ENCODE measurements around the gene C1orf198.

C1orf198 gene

GRCh38 chr1:230902349-230902923, 34.1 kb upstream of the C1orf198 start:
- Histone ChIP-seq H3K4me1 (ENCODE audit: control insufficient read depth, insufficient read depth, low read length) (no peaks in the 10 kb centered on the region), H3K9ac (ENCODE audit: low read depth, low read length) (no peak overlapping the region), H3K27me3 (ENCODE audit: control insufficient read depth, insufficient read depth, low read length) (no peaks in the 10 kb centered on the region), H3K36me3 (ENCODE audit: control insufficient read depth, insufficient read depth, low read length) (no peaks in the 10 kb centered on the region), H3K9me3 (ENCODE audit: control insufficient read depth, insufficient read depth, low read length) (no peaks in the 10 kb centered on the region), H3K4me3 (ENCODE audit: low read depth, low read length) (no peak overlapping the region)

GRCh38 chr1:230901671-230902070, 33.4 kb upstream of the C1orf198 start:
- Histone ChIP-seq H3K9me3 (ENCODE audit: control insufficient read depth, insufficient read depth, low read length) (no peaks in the 10 kb centered on the region), H3K9ac (ENCODE audit: low read depth, low read length) (no peak overlapping the region), H3K4me3 (ENCODE audit: low read depth, low read length) (no peak overlapping the region), H3K36me3 (ENCODE audit: control insufficient read depth, insufficient read depth, low read length) (no peaks in the 10 kb centered on the region), H3K4me1 (ENCODE audit: control insufficient read depth, insufficient read depth, low read length) (no peaks in the 10 kb centered on the region), H3K27me3 (ENCODE audit: control insufficient read depth, insufficient read depth, low read length) (no peaks in the 10 kb centered on the region)

GRCh38 chr1:230900984-230901383, 32.7 kb upstream of the C1orf198 start:
- H3K36me3 ChIP-seq (ENCODE audit: control insufficient read depth, insufficient read depth, low read length), result no peaks in the 10 kb centered on the region
- no peaks in the 10 kb centered on the region for H3K27me3 ChIP-seq (ENCODE audit: control insufficient read depth, insufficient read depth, low read length)
- no peak overlapping the region for H3K4me3 ChIP-seq (ENCODE audit: low read depth, low read length)
- H3K9ac ChIP-seq (ENCODE audit: low read depth, low read length), result no peak overlapping the region
- H3K9me3 ChIP-seq (ENCODE audit: control insufficient read depth, insufficient read depth, low read length), result no peaks in the 10 kb centered on the region
- H3K4me1 ChIP-seq (ENCODE audit: control insufficient read depth, insufficient read depth, low read length), result no peaks in the 10 kb centered on the region

- no peaks in the 10 kb centered on the region for H3K4me1 ChIP-seq (ENCODE audit: control insufficient read depth, insufficient read depth, low read length)
- H3K36me3 ChIP-seq (ENCODE audit: control insufficient read depth, insufficient read depth, low read length), result no peaks in the 10 kb centered on the region
- no peaks in the 10 kb centered on the region for H3K27me3 ChIP-seq (ENCODE audit: control insufficient read depth, insufficient read depth, low read length)
- no peaks in the 10 kb centered on the region for H3K9me3 ChIP-seq (ENCODE audit: control insufficient read depth, insufficient read depth, low read length)
- no peak overlapping the region for H3K9ac ChIP-seq (ENCODE audit: low read depth, low read length)
- H3K4me3 ChIP-seq (ENCODE audit: low read depth, low read length), result no peak overlapping the region
These were observed 31.5 kb upstream of the C1orf198 start for GRCh38 chr1:230899841-230900251.

GRCh38 chr1:230898748-230899147, 30.4 kb upstream of the C1orf198 start:
- Histone ChIP-seq H3K9ac (ENCODE audit: low read depth, low read length) (no peak overlapping the region), H3K4me3 (ENCODE audit: low read depth, low read length) (no peak overlapping the region), H3K9me3 (ENCODE audit: control insufficient read depth, insufficient read depth, low read length) (no peaks in the 10 kb centered on the region), H3K4me1 (ENCODE audit: control insufficient read depth, insufficient read depth, low read length) (no peaks in the 10 kb centered on the region), H3K27me3 (ENCODE audit: control insufficient read depth, insufficient read depth, low read length) (no peaks in the 10 kb centered on the region), H3K36me3 (ENCODE audit: control insufficient read depth, insufficient read depth, low read length) (no peaks in the 10 kb centered on the region)

GRCh38 chr1:230898144-230898543, 29.8 kb upstream of the C1orf198 start:
- Histone ChIP-seq H3K4me3 (ENCODE audit: low read depth, low read length) (no peak overlapping the region), H3K36me3 (ENCODE audit: control insufficient read depth, insufficient read depth, low read length) (no peaks in the 10 kb centered on the region), H3K9me3 (ENCODE audit: control insufficient read depth, insufficient read depth, low read length) (no peaks in the 10 kb centered on the region), H3K4me1 (ENCODE audit: control insufficient read depth, insufficient read depth, low read length) (no peaks in the 10 kb centered on the region), H3K27me3 (ENCODE audit: control insufficient read depth, insufficient read depth, low read length) (no peaks in the 10 kb centered on the region), H3K9ac (ENCODE audit: low read depth, low read length) (no peak overlapping the region)

- H3K9ac ChIP-seq (ENCODE audit: low read depth, low read length), result no peak overlapping the region
- no peaks in the 10 kb centered on the region for H3K27me3 ChIP-seq (ENCODE audit: control insufficient read depth, insufficient read depth, low read length)
- H3K4me1 ChIP-seq (ENCODE audit: control insufficient read depth, insufficient read depth, low read length), result no peaks in the 10 kb centered on the region
- no peaks in the 10 kb centered on the region for H3K9me3 ChIP-seq (ENCODE audit: control insufficient read depth, insufficient read depth, low read length)
- H3K4me3 ChIP-seq (ENCODE audit: low read depth, low read length), result no peak overlapping the region
- no peaks in the 10 kb centered on the region for H3K36me3 ChIP-seq (ENCODE audit: control insufficient read depth, insufficient read depth, low read length)
These were observed 28.5 kb upstream of the C1orf198 start for GRCh38 chr1:230896779-230897178.

GRCh38 chr1:230895452-230895851, 27.1 kb upstream of the C1orf198 start:
- no peak overlapping the region for H3K9ac ChIP-seq (ENCODE audit: low read depth, low read length)
- no peak overlapping the region for H3K4me3 ChIP-seq (ENCODE audit: low read depth, low read length)

GRCh38 chr1:230894664-230895063, 26.3 kb upstream of the C1orf198 start:
- no peaks in the 10 kb centered on the region for H3K27me3 ChIP-seq (ENCODE audit: control insufficient read depth, insufficient read depth, low read length)
- no peaks in the 10 kb centered on the region for H3K9me3 ChIP-seq (ENCODE audit: control insufficient read depth, insufficient read depth, low read length)
- no peaks in the 10 kb centered on the region for H3K36me3 ChIP-seq (ENCODE audit: control insufficient read depth, insufficient read depth, low read length)
- no peak overlapping the region for H3K4me3 ChIP-seq (ENCODE audit: low read depth, low read length)
- no peaks in the 10 kb centered on the region for H3K4me1 ChIP-seq (ENCODE audit: control insufficient read depth, insufficient read depth, low read length)
- no peak overlapping the region for H3K9ac ChIP-seq (ENCODE audit: low read depth, low read length)

More at GRCh38 chr1:230895452-230895851, 27.1 kb upstream of the C1orf198 start:
- H3K36me3 ChIP-seq (ENCODE audit: control insufficient read depth, insufficient read depth, low read length), result no peaks in the 10 kb centered on the region
- H3K27me3 ChIP-seq (ENCODE audit: control insufficient read depth, insufficient read depth, low read length), result no peaks in the 10 kb centered on the region
- no peaks in the 10 kb centered on the region for H3K9me3 ChIP-seq (ENCODE audit: control insufficient read depth, insufficient read depth, low read length)
- H3K4me1 ChIP-seq (ENCODE audit: control insufficient read depth, insufficient read depth, low read length), result no peaks in the 10 kb centered on the region

- Histone ChIP-seq H3K9ac (ENCODE audit: low read depth, low read length) (no peak overlapping the region), H3K9me3 (ENCODE audit: control insufficient read depth, insufficient read depth, low read length) (no peaks in the 10 kb centered on the region), H3K4me1 (ENCODE audit: control insufficient read depth, insufficient read depth, low read length) (no peaks in the 10 kb centered on the region), H3K4me3 (ENCODE audit: low read depth, low read length) (no peak overlapping the region), H3K36me3 (ENCODE audit: control insufficient read depth, insufficient read depth, low read length) (no peaks in the 10 kb centered on the region), H3K27me3 (ENCODE audit: control insufficient read depth, insufficient read depth, low read length) (no peaks in the 10 kb centered on the region)
These were observed 25.7 kb upstream of the C1orf198 start for GRCh38 chr1:230894032-230894431.

GRCh38 chr1:230892018-230892491, 23.7 kb upstream of the C1orf198 start:
- H3K4me3 ChIP-seq (ENCODE audit: low read depth, low read length), result no peak overlapping the region
- H3K27me3 ChIP-seq (ENCODE audit: control insufficient read depth, insufficient read depth, low read length), result no peaks in the 10 kb centered on the region
- H3K36me3 ChIP-seq (ENCODE audit: control insufficient read depth, insufficient read depth, low read length), result no peaks in the 10 kb centered on the region
- no peaks in the 10 kb centered on the region for H3K4me1 ChIP-seq (ENCODE audit: control insufficient read depth, insufficient read depth, low read length)
- H3K9me3 ChIP-seq (ENCODE audit: control insufficient read depth, insufficient read depth, low read length), result no peaks in the 10 kb centered on the region
- H3K9ac ChIP-seq (ENCODE audit: low read depth, low read length), result no peak overlapping the region

GRCh38 chr1:230891413-230891812, 23.1 kb upstream of the C1orf198 start:
- Histone ChIP-seq H3K4me1 (ENCODE audit: control insufficient read depth, insufficient read depth, low read length) (no peaks in the 10 kb centered on the region), H3K9me3 (ENCODE audit: control insufficient read depth, insufficient read depth, low read length) (no peaks in the 10 kb centered on the region), H3K36me3 (ENCODE audit: control insufficient read depth, insufficient read depth, low read length) (no peaks in the 10 kb centered on the region), H3K4me3 (ENCODE audit: low read depth, low read length) (no peak overlapping the region), H3K27me3 (ENCODE audit: control insufficient read depth, insufficient read depth, low read length) (no peaks in the 10 kb centered on the region), H3K9ac (ENCODE audit: low read depth, low read length) (no peak overlapping the region)

Measured in iPS-15b (cell line).